ENCODE data around the gene DENND5B. TPM values are rescaled to one million over a fixed set of nuclear protein-coding genes. Genes with fewer than 3 reads are reported as not detected.
"Not testable (repeated sequence)": the region's sequence is repeated elsewhere in the genome, so short reads cannot be mapped to it uniquely, and the experiment has no call there.

The DENND5B gene
- total and polyA plus RNA-seq, 2 of the 4 experiments (the other 2 are of a cell fraction) = 5.5 to 13.4 TPM

DNA sequence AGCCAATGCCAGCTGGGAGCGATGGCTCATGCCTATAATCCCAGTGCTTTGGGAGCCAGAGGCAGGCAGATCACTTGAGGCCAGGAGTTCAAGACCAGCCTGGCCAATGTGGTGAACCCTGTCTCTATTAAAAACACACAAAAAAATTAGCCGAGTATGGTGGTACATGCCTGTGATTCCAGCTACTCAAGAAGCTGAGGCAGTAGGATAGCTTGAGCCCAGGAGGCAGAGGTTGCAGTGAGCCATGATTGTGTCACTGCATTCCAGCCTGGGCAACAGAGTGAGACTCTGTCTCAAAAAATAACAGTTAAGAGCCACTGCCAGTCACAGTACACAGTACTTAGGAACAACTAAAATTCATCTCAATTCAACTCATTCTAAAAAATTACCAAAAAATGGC lies 21.4 kb downstream of the DENND5B start:
- 0 out of 2 replicates have a peak overlapping the region, but pooled peaks have one; percentile 0 for H2BK20ac ChIP-seq (ENCODE audit: low read depth, low read length)
- H3K4me2 ChIP-seq (ENCODE audit: low read depth, low read length); DNase-seq; dilution Hi-C loops (cut with HindIII; ENCODE audit: low sequenced_read_pairs, unreplicated experiment); H3K4me3 ChIP-seq (ENCODE audit: insufficient read depth, low read depth, low read length); CTCF ChIA-PET; H3K4ac ChIP-seq (ENCODE audit: low read depth, low read length); H3K9me3 ChIP-seq (ENCODE audit: control insufficient read depth, insufficient read depth, low read length); H4K20me1 ChIP-seq (ENCODE audit: insufficient read depth, low read length); H3K36me3 ChIP-seq (ENCODE audit: control insufficient read depth, insufficient read depth, low read length); H2AFZ ChIP-seq (replicated peaks; ENCODE audit: low read length, poor library complexity); intact Hi-C loops (cut with micrococcal nuclease); in situ Hi-C loops (cut with MboI; ENCODE audit: low sequenced_read_pairs); H2BK15ac ChIP-seq (ENCODE audit: low read depth, low read length); H4K91ac ChIP-seq (ENCODE audit: insufficient read depth, low read depth, low read length); H3K4me1 ChIP-seq (ENCODE audit: control insufficient read depth, insufficient read depth, low read length); POLR2A ChIA-PET (ENCODE audit: unreplicated experiment); H4K5ac ChIP-seq (ENCODE audit: low read depth, low read length); H3K9me1 ChIP-seq (ENCODE audit: insufficient read depth, low read length); BruUV-seq (replicated peaks); H3K14ac ChIP-seq (replicated peaks; ENCODE audit: low read depth, low read length); H3K56ac ChIP-seq (ENCODE audit: extremely low read depth, insufficient read depth, low read length); H2BK5ac ChIP-seq (ENCODE audit: low read depth, low read length, poor library complexity, severe bottlenecking); H3K18ac ChIP-seq (ENCODE audit: low read depth, low read length); H2AK9ac ChIP-seq (replicated peaks; ENCODE audit: low read depth, low read length, poor library complexity); H3K27ac ChIP-seq (ENCODE audit: insufficient read depth, low read length); H2AK5ac ChIP-seq (ENCODE audit: low read depth, low read length); H3K9ac ChIP-seq (ENCODE audit: low read depth, low read length); H3K23ac ChIP-seq (ENCODE audit: low read depth, low read length); H3K27me3 ChIP-seq (ENCODE audit: control insufficient read depth, insufficient read depth, low read length); H2BK120ac ChIP-seq (ENCODE audit: low read depth, low read length): not testable (repeated sequence)
- H4K8ac ChIP-seq (ENCODE audit: low read depth in 2 of 2, low read length in 2 of 2) = 0 out of 4 replicates have a peak overlapping the region, but pooled peaks of 1 of the 2 experiments have one; percentile 15
- H3K79me1 ChIP-seq (ENCODE audit: low read depth in 1 of 2, low read length in 2 of 2) = peaks cover 33 to 50% of the 10 kb centered on the region in 2 experiments
- no CpG with 5 or more reads among the region's 2 CpGs for WGBS, 2 experiments (ENCODE audit: extremely low coverage in 2 of 2, insufficient read length in 1 of 2)
- ATAC-seq (ENCODE audit: low read depth) = peak; percentile 54

Data from IMR-90 (cell line).